Peyer's patch (tissue), 4 donors: ENCODE measurements around the gene MAP2K5. TPM values are rescaled to one million over a fixed set of nuclear protein-coding genes. Genes with fewer than 3 reads are reported as not detected.

ENCODE experiments used
- DNase-seq, 3 donors: peaks; one replicate each; pipeline ENCODE4 v3.0.0-alpha.2; 2017 to 2019
- H3K27ac ChIP-seq, 4 donors: fragments of 200-600 bp; sonication (generic); one replicate each; pipeline ENCODE4 v1.5.1; 2016 to 2019
- H3K27me3 ChIP-seq, 2 donors: fragments of 200-600 bp; sonication (generic); one replicate each; pipeline ENCODE4 v1.5.1; 2019
- H3K36me3 ChIP-seq, 3 donors: fragments of 200-600 bp; sonication (generic); one replicate each; pipeline ENCODE4 v1.5.1; 2016 to 2019
- H3K4me1 ChIP-seq, 4 donors: fragments of 200-600 bp; sonication (generic); one replicate each; pipeline ENCODE4 v1.5.1; 2016 to 2019
- H3K4me3 ChIP-seq, 4 donors: fragments of 200-600 bp; sonication (generic); 1 replicate in 3 of 4; 2 replicates in 1 of 4; pipeline ENCODE4 v1.5.1; 2016 to 2019; ENCODE audit warnings: mild to moderate bottlenecking in 1 of 4
- H3K9me3 ChIP-seq, 4 donors: fragments of 200-600 bp; sonication (generic); one replicate each; pipeline ENCODE4 v1.5.1; 2016 to 2019; ENCODE audit warnings: mild to moderate bottlenecking in 1 of 4
- POLR2A ChIP-seq, 2 donors: fragments of 450-650 bp; IDR thresholded peaks; one replicate each; pipeline ENCODE4 v1.5.1; 2017; ENCODE audit warnings: antibody characterized with exemption in 2 of 2, mild to moderate bottlenecking in 2 of 2, moderate library complexity in 2 of 2
- total RNA-seq, 4 donors: library from RNA; depleted of rRNA; stranded (reverse); fragments of >200 nt; gene quantifications; one replicate each; pipeline ENCODE4 v1.1.0, GENCODE V29; 2016
- TF ChIP-seq, protein P1 (sequence below), 6 experiments: fragments of 450-650 bp in 4 of 6; fragments of 200-600 bp in 2 of 6; sonication (generic) in 1 of 6; IDR thresholded peaks; one replicate each; pipeline ENCODE4 v1.5.1; 2017 to 2019; ENCODE audit warnings: antibody characterized with exemption in 6 of 6, mild to moderate bottlenecking in 3 of 6, moderate library complexity in 1 of 6

The MAP2K5 gene
- total RNA-seq, 4 donors from 2014 or later = 14.0 to 50.3 (median 21.2) TPM

GRCh38 chr15:67504796-67505195 is 37.7 kb upstream of the MAP2K5 start:
- H3K4me3 ChIP-seq = no peak overlapping the region
- H3K27ac ChIP-seq = no peak overlapping the region
- TF ChIP-seq POLR2A (IDR thresholded peaks at IDR 0.05) = no peak
- TF ChIP-seq, protein P1, sequence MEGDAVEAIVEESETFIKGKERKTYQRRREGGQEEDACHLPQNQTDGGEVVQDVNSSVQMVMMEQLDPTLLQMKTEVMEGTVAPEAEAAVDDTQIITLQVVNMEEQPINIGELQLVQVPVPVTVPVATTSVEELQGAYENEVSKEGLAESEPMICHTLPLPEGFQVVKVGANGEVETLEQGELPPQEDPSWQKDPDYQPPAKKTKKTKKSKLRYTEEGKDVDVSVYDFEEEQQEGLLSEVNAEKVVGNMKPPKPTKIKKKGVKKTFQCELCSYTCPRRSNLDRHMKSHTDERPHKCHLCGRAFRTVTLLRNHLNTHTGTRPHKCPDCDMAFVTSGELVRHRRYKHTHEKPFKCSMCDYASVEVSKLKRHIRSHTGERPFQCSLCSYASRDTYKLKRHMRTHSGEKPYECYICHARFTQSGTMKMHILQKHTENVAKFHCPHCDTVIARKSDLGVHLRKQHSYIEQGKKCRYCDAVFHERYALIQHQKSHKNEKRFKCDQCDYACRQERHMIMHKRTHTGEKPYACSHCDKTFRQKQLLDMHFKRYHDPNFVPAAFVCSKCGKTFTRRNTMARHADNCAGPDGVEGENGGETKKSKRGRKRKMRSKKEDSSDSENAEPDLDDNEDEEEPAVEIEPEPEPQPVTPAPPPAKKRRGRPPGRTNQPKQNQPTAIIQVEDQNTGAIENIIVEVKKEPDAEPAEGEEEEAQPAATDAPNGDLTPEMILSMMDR (IDR thresholded peaks at IDR 0.05) = no peak
- no peaks in the 10 kb centered on the region for H3K4me1 ChIP-seq
- DNase-seq = no peak
- no peaks in the 10 kb centered on the region for H3K9me3 ChIP-seq
- H3K27me3 ChIP-seq = no peaks in the 10 kb centered on the region
- no peaks in the 10 kb centered on the region for H3K36me3 ChIP-seq

DNA sequence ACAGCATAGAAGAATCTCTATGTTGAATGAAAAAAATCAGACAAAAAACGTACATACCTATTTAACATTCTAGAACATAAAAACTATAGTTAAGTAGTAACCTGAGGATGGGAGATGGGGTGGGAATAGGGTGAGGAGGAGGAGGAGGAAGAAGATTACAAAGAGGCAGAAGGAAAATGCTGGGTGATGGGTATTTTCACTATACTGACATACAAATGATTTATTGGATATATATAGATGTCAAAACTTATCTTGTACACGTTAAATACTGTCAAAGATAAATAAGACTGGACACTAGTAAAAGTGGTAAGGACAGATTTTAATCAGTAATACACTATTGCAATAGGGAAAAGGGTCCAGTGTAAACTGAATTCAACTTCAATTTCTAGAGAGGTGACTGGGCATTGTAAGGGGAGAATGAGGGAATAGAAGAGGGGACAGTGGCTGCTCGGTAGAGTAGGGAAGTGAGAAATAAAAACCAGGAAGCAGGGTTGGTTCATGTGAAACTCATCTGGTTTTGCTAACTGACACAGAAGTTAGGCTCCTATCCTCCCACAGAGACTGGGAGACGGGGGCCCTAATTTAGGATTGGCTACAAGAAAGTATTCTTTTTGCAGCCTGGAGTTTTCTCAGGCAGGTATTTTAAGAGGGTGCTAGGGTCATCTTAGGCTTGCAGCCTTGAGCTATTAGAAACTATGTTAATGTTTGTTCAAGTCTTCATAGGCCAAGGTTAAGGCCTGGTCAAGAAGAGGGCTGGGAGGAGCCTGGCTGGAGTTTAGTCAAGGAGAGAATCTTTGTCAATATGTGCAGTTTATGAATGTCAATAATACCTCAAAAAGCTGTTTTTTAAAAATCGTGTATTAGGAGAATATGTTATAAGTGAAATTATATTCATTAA is 36.6 kb upstream of the MAP2K5 start:
- no peak for TF ChIP-seq POLR2A (IDR thresholded peaks at IDR 0.05)
- TF ChIP-seq, protein P1 (IDR thresholded peaks at IDR 0.05) = no peak
- H3K27ac ChIP-seq = no peak overlapping the region
- no peaks in the 10 kb centered on the region for H3K27me3 ChIP-seq
- H3K4me3 ChIP-seq = no peak overlapping the region
- H3K4me1 ChIP-seq = no peaks in the 10 kb centered on the region
- no peaks in the 10 kb centered on the region for H3K36me3 ChIP-seq
- DNase-seq = no peak
- no peaks in the 10 kb centered on the region for H3K9me3 ChIP-seq

GRCh38 chr15:67506775-67507747 is 35.4 kb upstream of the MAP2K5 start:
- Histone ChIP-seq H3K27me3 (no peaks in the 10 kb centered on the region), H3K4me3 (no peak overlapping the region), H3K9me3 (no peaks in the 10 kb centered on the region), H3K36me3 (no peaks in the 10 kb centered on the region), H3K4me1 (no peaks in the 10 kb centered on the region), H3K27ac (no peak overlapping the region)
- TF ChIP-seq POLR2A (IDR thresholded peaks at IDR 0.05) = no peak
- TF ChIP-seq, protein P1 (IDR thresholded peaks at IDR 0.05) = no peak
- no peak for DNase-seq

DNA sequence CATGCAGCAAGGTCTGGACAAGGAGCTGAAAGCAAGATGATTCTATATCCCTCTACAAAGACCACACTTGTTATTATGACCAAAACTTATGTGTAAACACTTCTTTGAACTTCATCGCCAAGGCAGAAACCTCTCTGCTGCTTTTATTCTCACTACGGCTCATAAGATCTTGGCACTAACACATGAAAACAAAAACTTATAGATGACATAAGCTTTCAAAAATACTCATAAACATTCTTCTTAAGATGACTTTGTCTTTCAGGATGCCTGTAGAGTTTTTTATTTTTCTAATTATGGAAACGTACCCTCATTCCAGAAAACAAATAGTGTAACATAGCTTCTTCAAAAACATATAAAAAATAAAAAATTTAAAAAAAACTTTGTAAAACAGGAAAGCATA is 34.1 kb upstream of the MAP2K5 start:
- TF ChIP-seq, protein P1 (IDR thresholded peaks at IDR 0.05) = no peak
- TF ChIP-seq POLR2A (IDR thresholded peaks at IDR 0.05) = no peak
- H3K27me3 ChIP-seq = no peaks in the 10 kb centered on the region
- H3K4me1 ChIP-seq = no peaks in the 10 kb centered on the region
- peaks cover 0 to 6% (median 0%) of the 10 kb centered on the region in 3 donors for H3K36me3 ChIP-seq
- no peak for DNase-seq
- no peak overlapping the region for H3K4me3 ChIP-seq
- no peaks in the 10 kb centered on the region for H3K9me3 ChIP-seq
- no peak overlapping the region for H3K27ac ChIP-seq

GRCh38 chr15:67509918-67510317 is 32.6 kb upstream of the MAP2K5 start:
- Histone ChIP-seq H3K27ac (no peak overlapping the region), H3K36me3 (peaks cover 0 to 10% (median 0%) of the 10 kb centered on the region in 3 donors), H3K9me3 (no peaks in the 10 kb centered on the region), H3K4me3 (no peak overlapping the region), H3K27me3 (no peaks in the 10 kb centered on the region), H3K4me1 (no peaks in the 10 kb centered on the region)
- no peak for TF ChIP-seq POLR2A (IDR thresholded peaks at IDR 0.05)
- TF ChIP-seq, protein P1 (IDR thresholded peaks at IDR 0.05) = no peak
- DNase-seq = no peak
